GM19099 (cell line): ENCODE measurements around the gene PIM3.
A peak's percentile ranks its signal among the peaks of the same experiment; 100 is the strongest.

ENCODE experiments used
- POLR2A ChIP-seq: IDR thresholded peaks from 3 replicates; pipeline ENCODE4 v1.6.1; 2011; ENCODE audit warnings: low read depth; ENCODE audit not compliant: insufficient read length; ENCODE audit errors: extremely low read depth

PIM3 gene

GRCh38 chr22:49954991-49955580 lies 5.5 kb upstream of the PIM3 start:
- TF ChIP-seq POLR2A = no peak

DNA sequence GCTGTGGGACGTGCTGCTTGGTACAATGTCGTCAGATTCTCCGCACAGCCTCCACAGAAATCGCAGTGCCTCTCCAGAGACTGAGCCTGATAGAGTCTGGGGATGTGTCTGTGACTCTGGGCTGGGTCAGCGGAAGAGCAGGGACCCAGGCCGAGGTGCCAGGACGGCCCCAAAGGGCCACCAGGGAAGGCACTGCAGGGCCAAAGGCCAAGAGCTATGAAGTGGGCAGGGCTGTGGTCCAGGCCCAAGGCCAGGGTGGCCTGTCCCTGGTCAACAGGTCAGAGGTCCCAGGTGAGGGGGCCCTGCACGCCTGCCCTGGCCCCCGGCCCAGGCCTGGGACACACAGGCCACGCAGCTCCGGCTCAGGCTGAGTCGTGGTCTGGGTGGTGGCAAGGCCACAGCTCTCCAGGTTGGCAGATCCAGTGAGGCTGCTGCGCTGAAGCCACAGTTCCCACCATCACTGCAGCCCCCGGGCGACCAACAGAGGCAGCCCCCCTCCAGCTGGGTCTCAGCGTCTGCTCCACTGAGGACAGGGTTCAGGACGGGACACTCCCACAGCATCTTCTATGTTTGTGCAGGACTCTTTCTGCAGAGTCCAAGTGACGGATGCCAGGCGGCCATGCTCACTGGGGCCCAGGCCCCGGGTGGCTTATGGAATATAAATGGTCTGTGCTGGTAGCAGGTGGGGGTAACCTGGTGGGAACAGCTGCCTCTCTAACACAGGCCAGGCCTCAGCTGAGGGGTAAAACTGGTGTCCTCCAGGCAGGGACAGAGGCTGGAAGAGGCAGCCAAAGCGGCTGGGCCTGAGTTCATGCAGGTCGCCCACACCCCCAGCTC lies 4.8 kb upstream of the PIM3 start:
- no peak for TF ChIP-seq POLR2A

GRCh38 chr22:49956418-49956770 lies 4.2 kb upstream of the PIM3 start:
- no peak for TF ChIP-seq POLR2A

DNA sequence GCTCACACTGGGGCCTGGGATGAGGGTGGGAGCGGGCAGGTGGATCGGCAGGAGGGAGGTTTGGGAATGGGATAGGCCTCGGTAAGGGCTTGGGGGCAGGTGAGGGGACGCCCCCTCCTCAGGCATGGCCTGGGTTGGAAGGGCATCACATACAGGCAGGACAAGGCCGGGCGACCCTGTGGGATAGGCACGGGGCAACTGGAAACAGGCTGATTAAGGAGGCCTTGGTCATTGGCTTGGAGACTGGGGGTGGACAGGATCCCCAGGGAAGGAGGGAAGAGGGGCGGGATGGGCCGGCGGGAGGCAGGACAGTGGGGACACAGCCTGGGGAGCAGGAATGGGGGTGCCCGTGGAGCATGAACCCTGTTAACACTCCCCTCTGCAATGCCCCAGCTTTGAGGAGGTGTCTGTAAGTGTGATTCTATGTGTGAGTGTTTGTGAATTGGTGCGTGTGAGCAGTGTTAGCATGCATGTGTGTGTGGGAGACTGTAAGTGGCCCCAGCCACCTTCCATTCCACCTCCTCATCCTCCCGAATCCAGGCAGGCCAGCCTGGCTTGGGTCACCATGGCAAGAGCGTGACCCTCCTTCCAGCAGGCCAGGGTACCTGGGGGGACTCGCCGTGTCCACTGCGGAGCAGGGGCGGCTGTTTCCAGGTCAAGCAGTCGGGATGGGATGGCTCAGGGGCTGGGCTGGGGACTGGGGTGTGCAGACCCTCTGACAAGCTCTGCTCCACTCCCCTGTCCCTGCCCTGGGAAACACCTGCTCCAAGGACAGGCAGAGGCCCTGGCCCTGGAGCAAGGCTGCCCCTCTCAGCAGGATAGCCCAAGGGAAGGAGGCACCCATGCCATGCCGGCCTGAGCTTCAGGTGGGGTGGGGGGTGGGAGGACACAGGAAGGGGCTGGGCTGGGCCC lies 3.4 kb upstream of the PIM3 start:
- TF ChIP-seq POLR2A = no peak

- TF ChIP-seq POLR2A = no peak
Measured at GRCh38 chr22:49957826-49958365, 2.7 kb upstream of the PIM3 start.

DNA sequence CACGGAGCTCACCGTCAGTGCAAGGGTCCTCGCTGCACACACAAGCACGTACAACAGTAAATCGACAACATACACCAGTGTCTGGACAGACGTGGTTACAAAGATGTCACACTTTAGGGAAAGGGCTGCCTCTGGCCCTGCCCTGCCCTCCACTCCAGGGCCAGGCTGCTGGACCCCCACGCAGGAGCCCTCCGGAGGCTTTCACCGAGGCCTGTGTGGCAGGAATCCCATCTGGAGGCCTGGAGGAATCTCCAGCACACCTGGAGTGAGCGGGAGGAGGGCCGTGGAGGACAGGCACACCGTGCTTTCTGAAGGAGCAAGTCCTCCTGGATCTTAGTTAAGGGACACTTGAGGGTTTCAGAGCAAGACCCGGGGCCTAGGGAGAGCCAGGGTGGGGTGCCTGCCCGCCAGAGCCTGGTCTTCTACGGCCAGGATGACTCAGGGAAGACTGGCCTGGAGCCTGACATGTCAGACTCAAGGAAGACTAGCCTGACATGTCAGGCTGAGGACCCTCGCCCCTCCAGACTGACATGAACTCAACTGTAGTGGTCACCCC lies 2.1 kb upstream of the PIM3 start:
- no peak for TF ChIP-seq POLR2A

- no peak for TF ChIP-seq POLR2A
Measured at GRCh38 chr22:49958931-49959781, 1.4 kb upstream of the PIM3 start.

GRCh38 chr22:49959782-49960158 lies 802 bp upstream of the PIM3 start:
- no peak for TF ChIP-seq POLR2A

- no peak for TF ChIP-seq POLR2A
Measured at GRCh38 chr22:49961005-49961600, 531 bp downstream of the PIM3 start.

GRCh38 chr22:49961601-49962011 lies 1.0 kb downstream of the PIM3 start:
- no peak for TF ChIP-seq POLR2A

DNA sequence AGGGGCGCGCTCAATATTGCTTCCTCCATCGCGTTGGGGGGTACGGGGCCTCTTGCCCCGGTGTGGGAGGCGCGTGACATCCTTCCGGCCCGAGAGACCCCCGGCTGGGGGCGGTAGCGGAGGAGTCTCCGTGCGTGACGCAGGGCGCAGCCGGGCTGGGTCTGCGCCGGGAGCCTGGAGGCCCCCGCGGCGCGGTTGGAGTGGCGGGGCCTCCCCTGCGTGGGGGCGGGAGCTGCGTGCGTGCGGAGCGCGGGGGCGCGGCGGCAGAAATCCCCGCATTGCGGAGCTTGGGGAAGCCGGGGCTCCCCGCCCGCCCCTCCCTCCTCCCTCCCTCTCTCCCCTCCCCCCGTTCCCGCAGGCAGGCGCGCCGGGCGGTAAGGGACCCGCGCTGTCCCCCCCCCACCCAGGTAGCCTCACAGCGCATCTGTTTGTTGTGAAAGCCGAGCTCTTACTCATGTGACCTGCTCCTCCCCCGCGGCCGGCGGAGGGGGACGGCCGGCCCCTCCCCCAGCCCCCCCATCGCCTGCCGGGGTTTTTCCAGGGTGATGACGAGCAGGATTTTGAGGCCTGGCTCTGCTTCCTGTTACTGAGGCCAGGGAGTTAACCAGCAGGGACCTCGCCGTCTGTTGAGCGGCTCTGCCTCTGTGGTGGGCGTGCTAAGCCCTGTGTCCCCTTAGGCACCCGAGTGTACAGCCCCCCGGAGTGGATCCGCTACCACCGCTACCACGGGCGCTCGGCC lies 1.6 kb downstream of the PIM3 start:
- peak; percentile 28 for TF ChIP-seq POLR2A

DNA sequence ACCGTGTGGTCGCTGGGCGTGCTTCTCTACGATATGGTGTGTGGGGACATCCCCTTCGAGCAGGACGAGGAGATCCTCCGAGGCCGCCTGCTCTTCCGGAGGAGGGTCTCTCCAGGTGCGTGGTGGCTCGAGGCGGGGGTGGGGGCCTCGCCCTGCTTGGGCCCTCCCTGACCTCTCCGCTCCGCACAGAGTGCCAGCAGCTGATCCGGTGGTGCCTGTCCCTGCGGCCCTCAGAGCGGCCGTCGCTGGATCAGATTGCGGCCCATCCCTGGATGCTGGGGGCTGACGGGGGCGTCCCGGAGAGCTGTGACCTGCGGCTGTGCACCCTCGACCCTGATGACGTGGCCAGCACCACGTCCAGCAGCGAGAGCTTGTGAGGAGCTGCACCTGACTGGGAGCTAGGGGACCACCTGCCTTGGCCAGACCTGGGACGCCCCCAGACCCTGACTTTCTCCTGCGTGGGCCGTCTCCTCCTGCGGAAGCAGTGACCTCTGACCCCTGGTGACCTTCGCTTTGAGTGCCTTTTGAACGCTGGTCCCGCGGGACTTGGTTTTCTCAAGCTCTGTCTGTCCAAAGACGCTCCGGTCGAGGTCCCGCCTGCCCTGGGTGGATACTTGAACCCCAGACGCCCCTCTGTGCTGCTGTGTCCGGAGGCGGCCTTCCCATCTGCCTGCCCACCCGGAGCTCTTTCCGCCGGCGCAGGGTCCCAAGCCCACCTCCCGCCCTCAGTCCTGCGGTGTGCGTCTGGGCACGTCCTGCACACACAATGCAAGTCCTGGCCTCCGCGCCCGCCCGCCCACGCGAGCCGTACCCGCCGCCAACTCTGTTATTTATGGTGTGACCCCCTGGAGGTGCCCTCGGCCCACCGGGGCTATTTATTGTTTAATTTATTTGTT lies 2.4 kb downstream of the PIM3 start:
- no peak for TF ChIP-seq POLR2A

GRCh38 chr22:49963647-49964026 lies 3.1 kb downstream of the PIM3 start:
- no peak for TF ChIP-seq POLR2A
